Peyer's patch (tissue), 4 donors: ENCODE data around the gene LTBP2.

Experiments used
- CTCF ChIP-seq, 6 experiments: fragments of 450-650 bp in 4 of 6; fragments of 200-600 bp in 2 of 6; sonication (generic) in 1 of 6; IDR thresholded peaks; one replicate each; pipeline ENCODE4 v1.5.1; 2017 to 2019; ENCODE audit warnings: antibody characterized with exemption in 6 of 6, mild to moderate bottlenecking in 3 of 6, moderate library complexity in 1 of 6
- POLR2A ChIP-seq, 2 donors: fragments of 450-650 bp; IDR thresholded peaks; one replicate each; pipeline ENCODE4 v1.5.1; 2017; ENCODE audit warnings: antibody characterized with exemption in 2 of 2, mild to moderate bottlenecking in 2 of 2, moderate library complexity in 2 of 2

DNA sequence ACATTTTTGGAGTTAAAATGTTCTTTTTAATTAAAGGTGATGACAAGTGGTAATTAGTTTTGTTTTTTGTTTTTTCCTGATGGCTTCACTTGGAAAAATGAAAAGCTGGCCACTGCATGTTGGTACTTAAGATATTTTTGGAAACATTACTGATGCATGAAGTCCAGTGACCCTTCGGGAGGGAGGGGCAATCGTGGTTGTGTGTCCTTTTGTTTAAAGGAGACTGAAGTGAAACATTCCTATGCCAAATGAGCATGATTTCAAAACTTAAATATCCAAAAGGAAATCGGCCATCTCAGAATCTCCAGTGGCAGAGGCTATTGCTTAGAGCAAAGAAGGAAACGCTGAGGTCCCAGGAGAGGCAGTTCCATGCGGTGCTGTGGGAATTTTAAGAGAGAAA, 20.1 kb downstream of the LTBP2 start:
- TF ChIP-seq CTCF (IDR thresholded peaks at IDR 0.05) = no peak
- no peak for TF ChIP-seq POLR2A (IDR thresholded peaks at IDR 0.05)
